Astrocyte (in vitro differentiated cells and primary cell): Measurements from ENCODE around the gene CMTM1. TPM values are rescaled to one million over a fixed set of nuclear protein-coding genes. Genes with fewer than 3 reads are reported as not detected.

Experiments used
- DNase-seq: peaks from one replicate; pipeline ENCODE4 v3.0.0-alpha.2; 2010; ENCODE audit warnings: low read depth
- FAIRE-seq: peaks from 2 replicates; lab custom pipeline; 2011; peaks lifted over from hg19 to GRCh38; lab: Jason Lieb, UNC
- H2AFZ ChIP-seq: 2 replicates; pipeline ENCODE4 v1.6.0; 2012; ENCODE audit warnings: low read depth, low read length, inconsistent platforms
- H3K27ac ChIP-seq: 2 replicates; pipeline ENCODE4 v1.5.1; 2011; ENCODE audit warnings: low read depth, low read length, inconsistent platforms
- H3K27me3 ChIP-seq: 2 replicates; pipeline ENCODE4 v1.6.0; 2011; ENCODE audit warnings: low read length, inconsistent platforms; ENCODE audit not compliant: insufficient read depth
- H3K36me3 ChIP-seq: 2 replicates; pipeline ENCODE4 v1.5.1; 2011; ENCODE audit warnings: low read length, inconsistent platforms; ENCODE audit not compliant: insufficient read depth
- H3K4me1 ChIP-seq: 2 replicates; pipeline ENCODE4 v1.5.1; 2011; ENCODE audit warnings: low read length, inconsistent platforms; ENCODE audit not compliant: insufficient read depth
- H3K4me2 ChIP-seq: 2 replicates; pipeline ENCODE4 v1.6.0; 2012; ENCODE audit warnings: low read length, inconsistent platforms
- H3K4me3 ChIP-seq: 2 replicates; pipeline ENCODE4 v1.5.1; 2011; ENCODE audit warnings: low read depth, mild to moderate bottlenecking, low read length, inconsistent platforms; ENCODE audit not compliant: insufficient read depth
- H3K79me2 ChIP-seq: 2 replicates; pipeline ENCODE4 v1.6.0; 2012; ENCODE audit warnings: mild to moderate bottlenecking, low read length, inconsistent platforms; ENCODE audit not compliant: insufficient read depth
- H3K9ac ChIP-seq: 2 replicates; pipeline ENCODE4 v1.6.0; 2012; ENCODE audit warnings: mild to moderate bottlenecking, low read length, inconsistent platforms
- H3K9me3 ChIP-seq: 2 replicates; pipeline ENCODE4 v1.5.1; 2012; ENCODE audit warnings: low read depth, mild to moderate bottlenecking, low read length, inconsistent platforms; ENCODE audit not compliant: insufficient read depth
- H4K20me1 ChIP-seq: 2 replicates; pipeline ENCODE4 v1.6.0; 2012; ENCODE audit warnings: low read length, inconsistent platforms; ENCODE audit not compliant: insufficient read depth
- H3K27ac Mint-ChIP-seq: one replicate; pipeline ENCODE4 v1.8.0; 2021; ENCODE audit warnings: mild to moderate bottlenecking, mixed read lengths; ENCODE audit not compliant: unreplicated experiment
- H3K27me3 Mint-ChIP-seq: one replicate; pipeline ENCODE4 v1.8.0; 2021; ENCODE audit warnings: low read depth, mixed read lengths; ENCODE audit not compliant: unreplicated experiment
- H3K36me3 Mint-ChIP-seq: one replicate; pipeline ENCODE4 v1.8.0; 2021; ENCODE audit warnings: low read depth, mixed read lengths; ENCODE audit not compliant: unreplicated experiment
- H3K4me1 Mint-ChIP-seq: one replicate; pipeline ENCODE4 v1.8.0; 2021; ENCODE audit warnings: low read depth, mixed read lengths; ENCODE audit not compliant: unreplicated experiment
- H3K4me3 Mint-ChIP-seq: one replicate; pipeline ENCODE4 v1.8.0; 2021; ENCODE audit warnings: mild to moderate bottlenecking, moderate library complexity, mixed read lengths; ENCODE audit not compliant: unreplicated experiment
- H3K9me3 Mint-ChIP-seq: one replicate; pipeline ENCODE4 v1.8.0; 2021; ENCODE audit warnings: mild to moderate bottlenecking, mixed read lengths; ENCODE audit not compliant: unreplicated experiment
- CTCF ChIP-seq: IDR thresholded peaks from 2 replicates; pipeline ENCODE4 v1.5.1; 2011; ENCODE audit warnings: low read depth, mild to moderate bottlenecking, inconsistent platforms, low read length, moderate library complexity; ENCODE audit not compliant: insufficient read depth
- EZH2 ChIP-seq: IDR thresholded peaks from 2 replicates; pipeline ENCODE4 v1.6.1; 2012; ENCODE audit warnings: mild to moderate bottlenecking, low read length, inconsistent platforms; ENCODE audit not compliant: insufficient read depth
- total RNA-seq: library from RNA; stranded (reverse); gene quantifications from 2 replicates; pipeline ENCODE4 v1.2.1, GENCODE V29; 2021

The CMTM1 gene
- total RNA-seq, 1 donor from 2014 or later, result 2.7 TPM

GRCh38 chr16:66596986-66597848 is 31.0 kb downstream of the CMTM1 start:
- no peaks in the 10 kb centered on the region for H3K4me1 Mint-ChIP-seq
- H3K27ac Mint-ChIP-seq, result no peak overlapping the region
- DNase-seq (no peak), FAIRE-seq (no peak)
- no peaks in the 10 kb centered on the region for H3K36me3 ChIP-seq
- TF ChIP-seq CTCF (no peak), EZH2 (no peak)
- peaks cover 4% of the 10 kb centered on the region for H3K9me3 ChIP-seq
- no peaks in the 10 kb centered on the region for H3K27me3 ChIP-seq
- H3K9me3 Mint-ChIP-seq, result no peaks in the 10 kb centered on the region
- no peaks in the 10 kb centered on the region for H3K79me2 ChIP-seq
- no peak overlapping the region for H2AFZ ChIP-seq
- H3K4me3 ChIP-seq, result no peak overlapping the region
- H4K20me1 ChIP-seq, result no peaks in the 10 kb centered on the region
- no peaks in the 10 kb centered on the region for H3K4me1 ChIP-seq
- H3K9ac ChIP-seq, result no peak overlapping the region
- H3K27me3 Mint-ChIP-seq, result peaks cover 18% of the 10 kb centered on the region
- no peak overlapping the region for H3K4me3 Mint-ChIP-seq
- H3K4me2 ChIP-seq, result no peak overlapping the region
- no peak overlapping the region for H3K27ac ChIP-seq
- peaks cover 2% of the 10 kb centered on the region for H3K36me3 Mint-ChIP-seq

- H3K27me3 Mint-ChIP-seq, result peaks cover 18% of the 10 kb centered on the region
- Histone ChIP-seq H3K9ac (no peak overlapping the region), H3K27me3 (no peaks in the 10 kb centered on the region), H2AFZ (no peak overlapping the region), H3K27ac (no peak overlapping the region), H3K36me3 (no peaks in the 10 kb centered on the region), H4K20me1 (no peaks in the 10 kb centered on the region), H3K9me3 (peaks cover 4% of the 10 kb centered on the region), H3K4me2 (no peak overlapping the region), H3K4me1 (no peaks in the 10 kb centered on the region), H3K4me3 (no peak overlapping the region), H3K79me2 (no peaks in the 10 kb centered on the region)
- DNase-seq (no peak), FAIRE-seq (no peak)
- TF ChIP-seq CTCF (no peak), EZH2 (no peak)
- H3K27ac Mint-ChIP-seq, result no peak overlapping the region
- no peaks in the 10 kb centered on the region for H3K9me3 Mint-ChIP-seq
- no peak overlapping the region for H3K4me3 Mint-ChIP-seq
- H3K4me1 Mint-ChIP-seq, result no peaks in the 10 kb centered on the region
- peaks cover 2% of the 10 kb centered on the region for H3K36me3 Mint-ChIP-seq
Observed at GRCh38 chr16:66598111-66598510, 31.9 kb downstream of the CMTM1 start.

GRCh38 chr16:66599726-66600125 is 33.5 kb downstream of the CMTM1 start:
- Mint-ChIP-seq H3K9me3 (no peaks in the 10 kb centered on the region), H3K36me3 (no peaks in the 10 kb centered on the region), H3K27me3 (peaks cover 15% of the 10 kb centered on the region), H3K4me3 (no peak overlapping the region), H3K4me1 (peaks cover 5% of the 10 kb centered on the region), H3K27ac (no peak overlapping the region)
- Histone ChIP-seq H3K36me3 (no peaks in the 10 kb centered on the region), H2AFZ (no peak overlapping the region), H3K4me1 (peaks cover 9% of the 10 kb centered on the region), H3K9me3 (peaks cover 4% of the 10 kb centered on the region), H3K27ac (no peak overlapping the region), H4K20me1 (no peaks in the 10 kb centered on the region), H3K9ac (no peak overlapping the region), H3K79me2 (no peaks in the 10 kb centered on the region), H3K4me3 (no peak overlapping the region), H3K4me2 (no peak overlapping the region), H3K27me3 (no peaks in the 10 kb centered on the region)
- no peak for DNase-seq
- FAIRE-seq, result no peak
- no peak for TF ChIP-seq CTCF
- no peak for TF ChIP-seq EZH2
